HL-60 (cell line): ENCODE data around the gene SH3RF2.

ENCODE experiments used
- DNase-seq, 2 experiments: peaks; one replicate each; pipeline ENCODE4 v3.0.0-alpha.2; 2010 to 2020; ENCODE audit warnings: low read depth in 1 of 2, low spot score in 1 of 2
- H3K27ac ChIP-seq: fragments of 250-450 bp; sonication (Bioruptor Pico); replicated peaks from 2 replicates; pipeline ENCODE4 v1.5.1; 2020; ENCODE audit warnings: mild to moderate bottlenecking, moderate library complexity
- H3K27me3 ChIP-seq: fragments of 250-450 bp; sonication (Bioruptor Pico); 2 replicates; pipeline ENCODE4 v1.5.1; 2021; ENCODE audit warnings: mild to moderate bottlenecking, moderate library complexity; ENCODE audit not compliant: insufficient read depth, poor library complexity, severe bottlenecking
- H3K4me3 ChIP-seq: replicated peaks from 2 replicates; pipeline ENCODE4 v1.5.1; 2011; ENCODE audit warnings: mild to moderate bottlenecking, control low read depth, low read length; ENCODE audit not compliant: insufficient read depth
- GABPA ChIP-seq: IDR thresholded peaks from 2 replicates; pipeline ENCODE4 v1.6.1; 2012; ENCODE audit warnings: low read depth
- POLR2AphosphoS5 ChIP-seq: IDR thresholded peaks from 2 replicates; pipeline ENCODE4 v1.6.1; 2012; ENCODE audit warnings: low read depth
- SPI1 ChIP-seq: IDR thresholded peaks from 2 replicates; pipeline ENCODE4 v1.6.1; 2012; ENCODE audit warnings: low read depth, mild to moderate bottlenecking, borderline replicate concordance
- TF ChIP-seq, protein P1 (sequence below): IDR thresholded peaks from one replicate; pipeline ENCODE4 v1.5.1; 2011; ENCODE audit warnings: low read length, control low read depth, inconsistent platforms; ENCODE audit not compliant: insufficient read depth
- TF ChIP-seq, protein P2 (sequence below): IDR thresholded peaks from 2 replicates; pipeline ENCODE4 v1.6.1; 2012; ENCODE audit warnings: low read depth; ENCODE audit not compliant: insufficient replicate concordance

The SH3RF2 gene

DNA sequence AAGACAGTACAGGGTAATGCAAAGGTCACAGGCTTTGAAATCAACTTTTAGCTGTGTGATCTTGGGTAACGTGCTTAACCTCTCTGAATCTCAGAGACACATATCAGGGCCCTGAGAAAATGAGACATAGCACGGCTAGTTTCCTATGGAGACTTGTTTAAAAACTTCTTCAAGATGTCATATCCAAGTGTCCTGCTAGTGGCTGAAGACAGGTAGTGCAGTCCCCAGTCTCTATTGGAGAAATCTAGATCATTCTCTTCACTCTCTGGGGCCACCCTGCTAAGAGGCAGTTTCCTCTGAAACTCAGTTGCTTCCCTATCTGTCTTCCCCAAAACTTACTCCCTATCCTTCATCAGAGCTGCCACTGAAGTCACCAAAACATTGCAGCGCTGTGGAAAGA is 33.3 kb upstream of the SH3RF2 start:
- no peak overlapping the region for H3K27ac ChIP-seq
- TF ChIP-seq, protein P1, sequence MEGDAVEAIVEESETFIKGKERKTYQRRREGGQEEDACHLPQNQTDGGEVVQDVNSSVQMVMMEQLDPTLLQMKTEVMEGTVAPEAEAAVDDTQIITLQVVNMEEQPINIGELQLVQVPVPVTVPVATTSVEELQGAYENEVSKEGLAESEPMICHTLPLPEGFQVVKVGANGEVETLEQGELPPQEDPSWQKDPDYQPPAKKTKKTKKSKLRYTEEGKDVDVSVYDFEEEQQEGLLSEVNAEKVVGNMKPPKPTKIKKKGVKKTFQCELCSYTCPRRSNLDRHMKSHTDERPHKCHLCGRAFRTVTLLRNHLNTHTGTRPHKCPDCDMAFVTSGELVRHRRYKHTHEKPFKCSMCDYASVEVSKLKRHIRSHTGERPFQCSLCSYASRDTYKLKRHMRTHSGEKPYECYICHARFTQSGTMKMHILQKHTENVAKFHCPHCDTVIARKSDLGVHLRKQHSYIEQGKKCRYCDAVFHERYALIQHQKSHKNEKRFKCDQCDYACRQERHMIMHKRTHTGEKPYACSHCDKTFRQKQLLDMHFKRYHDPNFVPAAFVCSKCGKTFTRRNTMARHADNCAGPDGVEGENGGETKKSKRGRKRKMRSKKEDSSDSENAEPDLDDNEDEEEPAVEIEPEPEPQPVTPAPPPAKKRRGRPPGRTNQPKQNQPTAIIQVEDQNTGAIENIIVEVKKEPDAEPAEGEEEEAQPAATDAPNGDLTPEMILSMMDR, result no peak
- TF ChIP-seq SPI1 (no peak), POLR2AphosphoS5 (no peak), GABPA (no peak)
- TF ChIP-seq, protein P2, sequence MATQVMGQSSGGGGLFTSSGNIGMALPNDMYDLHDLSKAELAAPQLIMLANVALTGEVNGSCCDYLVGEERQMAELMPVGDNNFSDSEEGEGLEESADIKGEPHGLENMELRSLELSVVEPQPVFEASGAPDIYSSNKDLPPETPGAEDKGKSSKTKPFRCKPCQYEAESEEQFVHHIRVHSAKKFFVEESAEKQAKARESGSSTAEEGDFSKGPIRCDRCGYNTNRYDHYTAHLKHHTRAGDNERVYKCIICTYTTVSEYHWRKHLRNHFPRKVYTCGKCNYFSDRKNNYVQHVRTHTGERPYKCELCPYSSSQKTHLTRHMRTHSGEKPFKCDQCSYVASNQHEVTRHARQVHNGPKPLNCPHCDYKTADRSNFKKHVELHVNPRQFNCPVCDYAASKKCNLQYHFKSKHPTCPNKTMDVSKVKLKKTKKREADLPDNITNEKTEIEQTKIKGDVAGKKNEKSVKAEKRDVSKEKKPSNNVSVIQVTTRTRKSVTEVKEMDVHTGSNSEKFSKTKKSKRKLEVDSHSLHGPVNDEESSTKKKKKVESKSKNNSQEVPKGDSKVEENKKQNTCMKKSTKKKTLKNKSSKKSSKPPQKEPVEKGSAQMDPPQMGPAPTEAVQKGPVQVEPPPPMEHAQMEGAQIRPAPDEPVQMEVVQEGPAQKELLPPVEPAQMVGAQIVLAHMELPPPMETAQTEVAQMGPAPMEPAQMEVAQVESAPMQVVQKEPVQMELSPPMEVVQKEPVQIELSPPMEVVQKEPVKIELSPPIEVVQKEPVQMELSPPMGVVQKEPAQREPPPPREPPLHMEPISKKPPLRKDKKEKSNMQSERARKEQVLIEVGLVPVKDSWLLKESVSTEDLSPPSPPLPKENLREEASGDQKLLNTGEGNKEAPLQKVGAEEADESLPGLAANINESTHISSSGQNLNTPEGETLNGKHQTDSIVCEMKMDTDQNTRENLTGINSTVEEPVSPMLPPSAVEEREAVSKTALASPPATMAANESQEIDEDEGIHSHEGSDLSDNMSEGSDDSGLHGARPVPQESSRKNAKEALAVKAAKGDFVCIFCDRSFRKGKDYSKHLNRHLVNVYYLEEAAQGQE, result no peak
- H3K27me3 ChIP-seq, result no peaks in the 10 kb centered on the region
- H3K4me3 ChIP-seq, result no peak overlapping the region
- DNase-seq, result no peak

DNA sequence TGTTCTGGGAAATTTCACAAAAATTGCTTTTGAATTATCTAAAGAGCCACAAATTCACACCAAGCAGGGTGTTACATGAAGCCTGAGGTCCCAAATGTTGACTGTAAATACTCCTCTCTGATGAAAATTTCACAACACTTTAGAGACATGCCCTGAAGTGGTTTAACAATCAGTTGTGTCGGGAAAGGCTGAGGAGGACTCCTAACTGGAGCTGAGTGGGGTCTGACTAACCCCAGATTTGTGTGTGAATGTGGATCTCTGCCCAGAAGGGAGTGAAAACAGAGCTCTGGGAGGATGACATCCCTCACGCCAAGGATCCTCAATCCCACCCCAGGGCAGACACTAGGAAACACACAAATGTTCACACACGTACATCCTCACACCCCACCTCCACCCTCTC is 32.5 kb upstream of the SH3RF2 start:
- Histone ChIP-seq H3K27me3 (no peaks in the 10 kb centered on the region), H3K27ac (no peak overlapping the region), H3K4me3 (no peak overlapping the region)
- no peak for TF ChIP-seq GABPA
- no peak for TF ChIP-seq SPI1
- TF ChIP-seq, protein P2, result no peak
- TF ChIP-seq, protein P1, result no peak
- no peak for TF ChIP-seq POLR2AphosphoS5
- no peak for DNase-seq

DNA sequence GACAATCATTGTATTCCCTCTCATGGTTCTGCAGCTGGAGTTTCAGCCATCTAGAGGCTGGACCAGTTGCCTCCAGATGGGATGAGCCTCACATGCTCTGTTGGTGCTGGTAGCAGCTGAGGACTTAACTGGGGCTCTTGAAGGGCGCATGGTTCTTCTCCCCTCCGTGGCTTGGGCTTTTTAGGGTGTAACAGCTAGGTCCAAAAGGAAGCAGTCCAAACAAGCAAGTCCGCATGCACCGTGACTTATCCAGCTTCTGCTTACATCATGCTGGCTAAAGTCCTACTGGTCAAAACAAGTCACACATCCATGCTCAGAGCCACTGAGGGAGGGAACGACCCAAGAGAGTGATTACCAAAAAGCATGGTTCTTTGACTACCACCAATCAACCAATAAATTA is 31.6 kb upstream of the SH3RF2 start:
- TF ChIP-seq POLR2AphosphoS5 (no peak), SPI1 (no peak), GABPA (no peak)
- TF ChIP-seq, protein P1, result no peak
- TF ChIP-seq, protein P2, result no peak

More for the DNA sequence above, 31.6 kb upstream of the SH3RF2 start:
- DNase-seq, result no peak
- Histone ChIP-seq H3K27ac (no peak overlapping the region), H3K4me3 (no peak overlapping the region), H3K27me3 (no peaks in the 10 kb centered on the region)
